ENCODE measurements around the gene SERPINA3.

GRCh38 chr14:94592457-94592856 is 19.7 kb upstream of the SERPINA3 start:
- TF ChIP-seq POLR2AphosphoS5 (IDR thresholded peaks at IDR 0.05) (no peak), POLR2A (IDR thresholded peaks at IDR 0.05; ENCODE audit: low read depth) (no peak)
